Measurements from ENCODE around the gene LYL1.

Gene LYL1

GRCh38 chr19:13146763-13147563 is 44.3 kb upstream of the LYL1 start:
- no peak for DNase-seq (ENCODE audit: low read depth)
- no peak for TF ChIP-seq CTCF (IDR thresholded peaks at IDR 0.05; ENCODE audit: low read depth, low read length, missing control alignments)
- no peak overlapping the region for H3K4me3 ChIP-seq (ENCODE audit: low read depth, low read length)

GRCh38 chr19:13139633-13140311 is 37.1 kb upstream of the LYL1 start:
- no peak for DNase-seq (ENCODE audit: low read depth)
- H3K4me3 ChIP-seq (ENCODE audit: low read depth, low read length), result no peak overlapping the region
- TF ChIP-seq CTCF (IDR thresholded peaks at IDR 0.05; ENCODE audit: low read depth, low read length, missing control alignments), result no peak

- no peak for DNase-seq (ENCODE audit: low read depth)
- H3K4me3 ChIP-seq (ENCODE audit: low read depth, low read length), result no peak overlapping the region
Observed at GRCh38 chr19:13138916-13139198, 36.2 kb upstream of the LYL1 start.

GRCh38 chr19:13138171-13138915 is 35.7 kb upstream of the LYL1 start:
- DNase-seq (ENCODE audit: low read depth), result no peak
- TF ChIP-seq CTCF (IDR thresholded peaks at IDR 0.05; ENCODE audit: low read depth, low read length, missing control alignments), result no peak
- H3K4me3 ChIP-seq (ENCODE audit: low read depth, low read length), result no peak overlapping the region

More at GRCh38 chr19:13138916-13139198, 36.2 kb upstream of the LYL1 start:
- TF ChIP-seq CTCF (IDR thresholded peaks at IDR 0.05; ENCODE audit: low read depth, low read length, missing control alignments), result no peak

GRCh38 chr19:13137290-13137794 is 34.7 kb upstream of the LYL1 start:
- TF ChIP-seq CTCF (IDR thresholded peaks at IDR 0.05; ENCODE audit: low read depth, low read length, missing control alignments), result no peak
- no peak overlapping the region for H3K4me3 ChIP-seq (ENCODE audit: low read depth, low read length)

GRCh38 chr19:13135068-13136062 is 32.7 kb upstream of the LYL1 start:
- TF ChIP-seq CTCF (IDR thresholded peaks at IDR 0.05; ENCODE audit: low read depth, low read length, missing control alignments), result no peak
- no peak overlapping the region for H3K4me3 ChIP-seq (ENCODE audit: low read depth, low read length)
- no peak for DNase-seq (ENCODE audit: low read depth)

More at GRCh38 chr19:13137290-13137794, 34.7 kb upstream of the LYL1 start:
- no peak for DNase-seq (ENCODE audit: low read depth)

Measured in GM12864 (cell line).